Activated CD8-positive, alpha-beta memory T cell treated with anti-CD3 and anti-CD28 coated beads for 4 hours (primary cell): ENCODE results near the gene PCGF2.
"Not testable (repeated sequence)": the region's sequence is repeated elsewhere in the genome, so short reads cannot be mapped to it uniquely, and the experiment has no call there.

ENCODE experiments used
- DNase-seq, 2 donors: peaks; one replicate each; pipeline ENCODE4 v3.0.0-alpha.2; 2020; ENCODE audit warnings: low read depth in 2 of 2

Gene PCGF2

DNA sequence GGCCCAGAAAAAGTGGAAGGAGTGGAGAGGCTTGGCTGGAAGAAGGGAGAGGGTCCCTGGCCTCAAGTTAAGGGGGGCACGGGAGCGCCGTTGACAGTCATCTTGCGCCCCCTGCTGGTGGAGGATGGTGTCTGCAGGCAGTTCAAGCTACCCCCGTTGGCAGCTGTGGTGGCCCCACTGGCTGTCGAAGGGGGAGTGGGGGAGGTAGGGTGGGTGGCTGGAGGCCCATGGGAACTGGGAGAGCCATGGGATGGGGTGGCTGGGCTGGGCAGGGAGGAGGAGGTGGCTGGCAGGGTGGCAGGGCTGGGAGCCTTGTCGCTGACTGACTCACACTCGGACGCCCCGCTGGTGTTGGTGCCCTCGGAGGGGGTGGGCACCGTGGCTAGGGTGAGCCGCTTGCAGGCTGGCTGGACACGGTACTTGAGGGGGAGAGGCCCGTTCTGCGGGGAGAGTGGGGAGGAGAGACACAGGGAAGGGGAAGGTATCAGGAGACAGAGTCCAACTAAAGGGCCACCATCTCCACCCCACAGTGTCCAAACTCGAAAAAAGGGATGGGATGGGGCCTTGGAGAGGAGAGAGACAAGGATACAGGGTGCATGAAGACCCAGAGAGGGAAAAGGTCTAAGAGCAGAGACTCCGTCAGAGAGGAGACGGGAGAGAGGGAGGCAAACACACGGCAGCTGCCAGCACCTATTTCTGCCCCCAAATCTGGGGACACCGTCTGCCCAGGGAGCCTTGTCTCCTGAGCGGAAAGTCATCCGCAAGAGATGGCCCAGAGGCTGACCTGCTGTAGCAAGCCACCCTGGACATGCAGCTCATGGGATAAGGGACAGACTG, 12.8 kb downstream of the PCGF2 start:
- DNase-seq: peak; percentile 59 to 65

DNA sequence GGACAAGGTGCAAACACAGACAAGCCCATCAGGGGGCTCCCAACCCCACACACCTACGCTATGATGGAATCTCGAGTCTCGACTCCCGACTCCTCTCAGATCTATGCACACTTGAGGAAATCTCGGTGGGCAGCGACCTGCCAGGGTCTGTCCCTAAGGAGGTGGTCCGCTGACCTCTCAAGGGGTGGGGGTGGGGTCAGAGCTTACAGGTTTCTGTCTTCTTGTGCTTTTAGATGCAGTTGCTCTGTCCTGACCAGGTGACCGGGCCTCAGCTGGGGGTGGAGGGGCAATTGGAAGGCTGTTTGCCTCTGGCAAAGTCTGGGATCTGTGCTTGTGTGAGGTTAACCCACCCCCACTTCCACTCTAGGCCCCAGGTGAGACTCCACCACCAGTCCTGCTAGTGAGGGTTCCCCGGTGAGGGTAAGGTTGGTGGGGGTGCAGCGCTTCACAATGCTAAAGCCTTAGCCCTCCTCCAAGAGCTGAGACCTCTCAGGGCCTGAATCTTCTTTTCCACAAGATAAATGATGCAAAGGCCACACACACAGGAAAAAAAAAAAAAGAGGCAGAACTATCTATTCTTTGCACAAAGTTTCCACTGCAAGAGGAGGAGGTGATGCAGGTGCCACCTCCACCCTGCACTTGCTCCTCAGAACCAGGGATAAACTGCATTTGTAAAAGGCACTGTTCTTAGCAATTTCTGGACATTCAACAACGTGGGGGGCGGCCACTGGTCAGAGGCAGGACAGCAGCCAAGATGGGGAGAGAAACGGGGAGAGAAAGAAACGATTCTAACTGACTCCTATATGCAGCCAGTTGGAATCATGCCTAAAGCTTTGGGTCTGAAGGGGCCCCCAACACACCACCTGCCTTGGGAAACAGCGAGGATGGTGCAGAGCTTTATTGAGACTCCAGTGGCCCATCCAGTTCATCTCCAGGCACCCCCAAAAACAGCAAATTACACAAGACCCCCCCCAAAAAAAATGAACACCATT, 13.9 kb downstream of the PCGF2 start:
- DNase-seq: no peak

DNA sequence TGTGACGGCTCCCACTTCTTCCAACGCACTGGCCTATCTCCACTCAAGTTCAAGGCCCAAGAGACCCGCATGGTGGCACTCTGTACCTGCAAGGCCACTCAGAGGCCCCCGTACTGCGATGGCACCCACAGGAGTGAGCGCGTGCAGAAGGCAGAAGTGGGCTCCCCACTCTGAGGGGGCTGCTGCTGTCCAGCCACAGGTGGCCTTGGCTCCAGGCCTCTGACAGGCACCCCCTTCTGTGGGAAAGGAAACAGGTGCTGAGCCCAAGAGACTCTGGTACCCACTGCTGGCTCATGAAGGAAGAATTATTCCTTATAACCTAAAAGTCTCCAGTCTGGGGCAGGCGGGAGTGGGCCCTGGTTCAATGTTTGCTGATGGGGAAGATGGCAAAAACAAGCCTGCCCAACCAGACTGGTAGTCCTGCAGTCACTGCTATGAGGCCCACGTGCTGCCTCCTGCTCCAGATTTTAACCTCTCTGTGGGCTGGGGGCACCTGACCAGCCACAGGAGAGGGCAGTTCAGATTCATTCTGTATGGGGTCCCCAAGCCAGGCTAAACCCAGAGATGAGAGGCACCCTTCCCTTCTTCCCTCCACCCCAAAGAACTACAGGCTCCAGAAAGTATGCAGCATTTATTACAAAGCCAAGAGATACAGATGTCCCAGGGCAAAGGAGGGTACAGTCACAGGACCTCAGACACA, 14.7 kb downstream of the PCGF2 start:
- no peak for DNase-seq

DNA sequence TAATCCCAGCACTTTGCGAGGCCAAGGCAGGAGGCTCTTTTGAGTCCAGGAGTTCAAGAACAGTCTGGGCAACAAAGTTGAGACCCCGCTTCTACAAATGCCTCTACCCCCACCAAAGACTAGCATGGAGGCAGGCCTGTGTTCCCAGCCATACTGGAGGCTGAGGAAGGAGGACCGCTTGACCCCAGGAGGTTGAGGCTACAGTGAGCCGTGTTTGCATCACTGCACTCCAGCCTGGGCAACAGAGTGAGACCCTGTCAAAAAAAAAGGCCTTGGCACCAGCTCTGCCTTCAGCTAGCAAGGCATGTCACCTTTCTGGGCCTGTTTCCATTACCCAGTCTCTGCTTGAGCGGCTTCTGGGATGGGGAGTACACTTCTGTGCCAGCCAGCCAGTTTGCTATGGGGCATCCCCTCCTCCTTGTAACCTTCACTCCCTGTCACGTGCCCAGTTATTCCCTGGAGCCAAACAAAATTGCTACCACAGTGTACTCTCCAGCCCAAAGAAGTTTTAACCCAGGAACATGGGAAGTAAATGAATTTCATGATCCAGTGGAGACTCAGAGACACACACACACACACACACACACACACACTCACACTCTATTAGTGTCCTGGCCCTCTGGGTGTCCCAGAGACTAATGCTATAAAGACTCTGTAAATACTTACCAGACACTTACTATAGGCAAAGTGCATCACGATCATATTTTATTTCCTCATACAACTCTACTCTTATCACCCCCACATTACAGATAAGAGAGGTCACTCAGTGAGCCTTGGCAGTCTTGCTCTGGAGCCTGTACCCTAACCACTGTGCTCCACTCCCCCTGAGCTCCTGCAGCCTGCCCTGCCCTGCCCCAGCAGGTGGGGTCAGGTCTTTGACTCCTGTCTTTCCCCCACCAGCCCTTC, 15.5 kb downstream of the PCGF2 start:
- no peak for DNase-seq

- no peak for DNase-seq
Observed at GRCh38 chr17:38731526-38732294, 16.4 kb downstream of the PCGF2 start.

DNA sequence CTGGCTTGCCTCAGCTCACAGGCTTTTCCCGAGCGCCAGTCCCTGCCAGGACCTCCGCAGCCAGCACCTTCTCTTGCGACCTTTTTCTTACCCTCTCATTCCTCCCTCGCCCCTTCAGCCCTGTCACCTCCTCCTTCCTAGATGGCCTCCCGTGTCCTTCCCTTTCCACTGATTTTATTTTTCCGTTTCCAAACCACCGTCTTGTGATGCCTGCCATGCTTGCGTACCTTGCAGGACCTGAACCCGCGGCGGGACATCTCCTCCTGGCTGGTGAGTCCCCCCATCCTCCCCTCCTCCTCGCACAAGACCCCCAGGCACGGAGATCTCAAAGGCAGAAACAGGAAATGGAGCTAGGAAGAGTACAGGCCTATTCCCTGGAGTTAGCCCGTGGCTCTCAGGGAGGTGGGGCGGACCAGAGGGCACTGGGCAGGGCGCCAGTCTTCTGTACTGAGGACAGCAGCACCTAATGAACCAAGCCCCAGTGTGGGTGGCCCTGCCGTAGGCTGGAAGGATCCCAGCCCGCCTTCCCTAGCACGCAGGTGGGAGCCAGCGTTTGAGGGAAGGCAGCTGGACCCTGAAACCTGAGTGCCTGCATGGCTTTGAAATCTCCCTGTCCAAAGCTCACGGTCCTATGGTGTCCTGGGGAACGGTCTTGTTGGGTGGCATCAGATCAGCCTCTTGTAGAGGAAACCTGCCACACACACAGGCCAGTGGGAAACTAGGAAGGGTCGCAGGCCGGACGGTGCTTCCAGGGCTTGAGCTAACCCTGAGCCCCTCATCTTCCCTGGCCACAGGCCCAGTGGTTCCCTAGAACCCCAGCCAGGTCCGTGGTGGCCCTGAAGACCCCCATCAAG, 17.4 kb downstream of the PCGF2 start:
- no peak for DNase-seq

GRCh38 chr17:38729886-38730525, 18.1 kb downstream of the PCGF2 start, which contains the start of gene CISD3:
Gene CISD3 (plus strand): TSS chr17:38730341. CDS start chr17:38730359, 18 bp downstream.
- peak; percentile 67 to 73 for DNase-seq

DNA sequence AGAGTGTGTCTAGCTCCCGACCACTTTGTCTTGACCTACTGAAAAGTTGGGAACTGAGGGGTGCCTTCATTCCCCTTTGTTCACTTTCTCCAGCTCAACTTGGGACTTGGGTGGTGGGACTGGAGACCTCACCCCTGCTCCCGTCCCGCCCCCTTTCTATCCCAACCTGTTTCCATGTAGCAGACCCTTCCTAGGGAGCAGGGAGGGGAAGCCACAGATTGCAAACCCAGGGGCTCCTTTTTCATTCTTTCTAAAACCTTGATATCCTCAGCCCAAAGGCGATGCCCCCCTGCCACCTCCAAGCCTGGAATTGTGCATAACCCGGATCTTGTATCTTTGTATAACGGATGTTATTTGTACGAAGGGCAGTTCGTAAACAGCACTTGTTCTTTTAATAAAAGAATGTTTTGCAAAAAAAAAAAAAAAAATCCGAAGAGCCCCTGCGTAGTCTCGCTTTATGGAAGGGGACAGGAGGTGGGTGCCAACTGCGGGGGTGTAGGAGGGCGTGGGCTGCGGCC, 18.7 kb downstream of the PCGF2 start:
- DNase-seq: no peak

GRCh38 chr17:38728290-38728831, 19.8 kb downstream of the PCGF2 start:
- DNase-seq: peak; percentile 63 to 72

DNA sequence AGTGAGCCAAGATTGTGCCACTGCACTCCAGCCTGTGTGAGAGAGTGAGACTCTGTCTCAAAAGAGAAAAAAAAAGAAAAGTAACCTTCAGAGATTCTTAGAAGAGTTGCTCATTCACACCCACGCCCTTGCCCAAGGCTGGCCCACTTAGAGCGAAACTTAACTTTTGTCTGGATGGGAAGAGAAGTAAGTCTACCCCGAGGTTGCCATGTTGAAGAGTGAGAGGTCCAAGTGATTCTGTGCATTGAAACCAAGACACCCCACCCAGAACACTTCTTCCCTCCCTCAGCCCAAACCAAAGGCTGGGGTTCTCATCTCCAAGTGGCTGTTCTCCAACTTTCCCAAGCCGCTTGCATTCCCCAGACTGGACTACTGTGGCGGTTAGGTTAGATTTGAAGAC, 20.4 kb downstream of the PCGF2 start:
- peak; percentile 65 to 76 for DNase-seq

GRCh38 chr17:38726145-38726544, 22.0 kb downstream of the PCGF2 start:
- not testable (repeated sequence) for DNase-seq

DNA sequence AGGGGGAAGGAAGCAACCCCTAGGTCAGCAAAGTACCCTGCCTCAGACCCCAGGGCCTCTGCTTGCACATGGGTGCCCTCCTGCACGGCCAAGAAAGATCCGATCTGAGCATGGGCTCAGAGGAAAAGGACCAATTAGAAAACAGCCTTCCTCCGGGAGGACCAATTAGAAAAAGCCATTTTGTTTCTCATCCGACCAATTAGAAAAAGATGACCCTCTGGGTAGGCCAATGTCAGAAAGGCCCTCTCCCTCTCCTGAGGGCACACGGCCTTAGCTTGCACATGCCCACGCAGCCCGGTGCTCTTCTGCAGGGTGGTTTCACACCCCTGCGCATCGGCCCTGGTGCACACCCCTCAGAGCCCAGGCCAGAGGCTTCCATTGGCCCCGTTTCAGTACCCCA, 23.1 kb downstream of the PCGF2 start:
- DNase-seq: no peak

DNA sequence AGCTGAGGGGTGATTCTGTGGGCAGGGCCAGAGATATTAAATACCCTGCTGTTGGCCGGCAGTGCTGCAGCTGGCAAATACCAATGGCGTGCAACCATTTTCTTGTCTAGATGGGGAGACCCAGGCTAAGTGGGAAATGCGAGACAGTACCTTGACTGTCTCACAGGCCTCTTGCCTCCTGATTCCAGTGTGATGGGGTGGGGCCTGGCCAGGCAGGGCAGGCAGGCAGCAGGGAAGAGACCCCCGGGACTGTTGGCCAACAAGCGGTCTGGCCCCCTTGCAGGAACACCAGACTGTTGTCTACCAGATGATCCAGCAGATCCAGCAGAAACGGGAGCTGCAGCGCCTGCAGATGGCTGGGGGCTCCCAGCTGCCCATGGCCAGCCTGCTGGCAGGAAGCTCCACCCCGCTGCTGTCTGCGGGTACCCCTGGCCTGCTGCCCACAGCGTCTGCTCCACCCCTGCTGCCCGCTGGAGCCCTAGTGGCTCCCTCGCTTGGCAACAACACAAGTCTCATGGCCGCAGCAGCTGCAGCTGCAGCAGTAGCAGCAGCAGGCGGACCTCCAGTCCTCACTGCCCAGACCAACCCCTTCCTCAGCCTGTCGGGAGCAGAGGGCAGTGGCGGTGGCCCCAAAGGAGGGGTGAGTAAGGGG, 23.7 kb downstream of the PCGF2 start:
- no peak for DNase-seq

- no peak for DNase-seq
Observed at GRCh38 chr17:38721802-38722201, 26.3 kb downstream of the PCGF2 start.

DNA sequence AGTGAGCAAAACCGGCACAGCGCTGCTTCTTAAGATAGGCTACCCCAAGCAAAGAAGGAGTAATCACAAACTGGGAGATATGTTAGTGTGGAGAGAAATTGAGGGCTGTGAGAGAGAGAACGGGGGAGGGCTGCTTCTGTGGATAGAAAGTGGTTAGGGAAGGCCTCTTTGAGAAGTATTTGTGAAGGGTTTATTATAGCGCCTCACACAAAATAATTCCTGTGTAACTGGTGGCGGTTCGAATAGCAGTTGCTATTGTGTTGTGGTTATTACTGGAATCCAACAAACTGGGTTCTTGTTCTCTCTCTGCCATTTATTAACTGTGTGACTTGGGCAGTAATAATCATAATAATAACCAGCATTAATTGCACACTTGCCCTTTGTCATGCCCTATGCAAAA, 27.2 kb downstream of the PCGF2 start:
- no peak for DNase-seq

- no peak for DNase-seq
Observed at GRCh38 chr17:38719943-38720641, 28.0 kb downstream of the PCGF2 start.
